GM12891 (cell line): ENCODE measurements around the gene ASB9.
"Not testable (repeated sequence)": the region's sequence is repeated elsewhere in the genome, so short reads cannot be mapped to it uniquely, and the experiment has no call there.

ENCODE experiments used
- DNase-seq: peaks from one replicate; pipeline ENCODE4 v3.0.0; 2011; ENCODE audit warnings: low spot score; ENCODE audit not compliant: insufficient read length
- FAIRE-seq: peaks from 2 replicates; lab custom pipeline; 2011; peaks lifted over from hg19 to GRCh38; lab: Jason Lieb, UNC
- PAX5 ChIP-seq: IDR thresholded peaks from 2 replicates; pipeline ENCODE4 v1.6.1; 2011; ENCODE audit warnings: low read length, moderate library complexity, mild to moderate bottlenecking; ENCODE audit not compliant: insufficient read depth, severe bottlenecking
- POLR2A ChIP-seq: IDR thresholded peaks from 2 replicates; pipeline ENCODE4 v1.6.1; 2011; ENCODE audit warnings: low read depth, low read length, control low read depth
- POLR2AphosphoS5 ChIP-seq: IDR thresholded peaks from 2 replicates; pipeline ENCODE4 v1.6.1; 2011; ENCODE audit warnings: low read depth, low read length, control low read depth
- POU2F2 ChIP-seq: IDR thresholded peaks from 2 replicates; pipeline ENCODE4 v1.6.1; 2011; ENCODE audit warnings: low read depth, mild to moderate bottlenecking, control low read depth, low read length, moderate library complexity
- SPI1 ChIP-seq: IDR thresholded peaks from 2 replicates; pipeline ENCODE4 v1.6.1; 2011; ENCODE audit warnings: low read depth, low read length, control low read depth
- TAF1 ChIP-seq: IDR thresholded peaks from 2 replicates; pipeline ENCODE4 v1.6.1; 2011; ENCODE audit warnings: low read depth, low read length, control low read depth

The ASB9 gene

GRCh38 chrX:15298201-15298600 is 28.3 kb upstream of the ASB9 start:
- DNase-seq: no peak
- TF ChIP-seq SPI1: no peak
- no peak for TF ChIP-seq POU2F2
- TF ChIP-seq PAX5: no peak
- TF ChIP-seq POLR2AphosphoS5: no peak
- TF ChIP-seq TAF1: no peak
- no peak for TF ChIP-seq POLR2A

GRCh38 chrX:15293451-15293850 is 23.6 kb upstream of the ASB9 start:
- FAIRE-seq (no peak), DNase-seq (no peak)
- TF ChIP-seq POLR2AphosphoS5 (no peak), POLR2A (no peak), TAF1 (no peak), SPI1 (no peak), PAX5 (no peak), POU2F2 (no peak)

More at GRCh38 chrX:15298201-15298600, 28.3 kb upstream of the ASB9 start:
- FAIRE-seq: no peak

- DNase-seq: no peak
- FAIRE-seq: no peak
- TF ChIP-seq PAX5 (no peak), POLR2AphosphoS5 (no peak), POU2F2 (no peak), POLR2A (no peak), TAF1 (no peak), SPI1 (no peak)
These were observed 23.0 kb upstream of the ASB9 start for GRCh38 chrX:15292861-15293260.

GRCh38 chrX:15277604-15278003 is 7.7 kb upstream of the ASB9 start:
- no peak for TF ChIP-seq POLR2A
- DNase-seq: no peak
- FAIRE-seq: no peak

- TF ChIP-seq POLR2A (no peak), TAF1 (no peak), POLR2AphosphoS5 (no peak), POU2F2 (no peak), PAX5 (no peak), SPI1 (no peak)
- no peak for DNase-seq
- no peak for FAIRE-seq
These were observed 5.1 kb upstream of the ASB9 start for GRCh38 chrX:15274946-15275345.

- not testable (repeated sequence) for FAIRE-seq, DNase-seq
These were observed 3.4 kb upstream of the ASB9 start for GRCh38 chrX:15273275-15273674.

- TF ChIP-seq POLR2AphosphoS5: no peak
- TF ChIP-seq POU2F2: no peak
- TF ChIP-seq POLR2A: no peak
- no peak for TF ChIP-seq SPI1
- no peak for TF ChIP-seq PAX5
- no peak for TF ChIP-seq TAF1
- DNase-seq (no peak), FAIRE-seq (no peak)
These were observed 1.9 kb upstream of the ASB9 start for GRCh38 chrX:15271757-15272156.

GRCh38 chrX:15269120-15269519 is 763 bp downstream of the ASB9 start:
- FAIRE-seq (no peak), DNase-seq (no peak)

GRCh38 chrX:15254852-15255251 is 15.0 kb downstream of the ASB9 start:
- FAIRE-seq: no peak
- no peak for DNase-seq
- no peak for TF ChIP-seq SPI1
- no peak for TF ChIP-seq TAF1
- no peak for TF ChIP-seq POLR2AphosphoS5
- no peak for TF ChIP-seq POU2F2
- no peak for TF ChIP-seq POLR2A
- TF ChIP-seq PAX5: no peak

More at GRCh38 chrX:15269120-15269519, 763 bp downstream of the ASB9 start:
- no peak for TF ChIP-seq POLR2AphosphoS5

- no peak for FAIRE-seq
- DNase-seq: no peak
- no peak for TF ChIP-seq SPI1
- no peak for TF ChIP-seq POU2F2
- no peak for TF ChIP-seq POLR2AphosphoS5
- no peak for TF ChIP-seq POLR2A
- TF ChIP-seq PAX5: no peak
- TF ChIP-seq TAF1: no peak
These were observed 24.0 kb downstream of the ASB9 start for GRCh38 chrX:15245896-15246295.

GRCh38 chrX:15244421-15244820 is 25.5 kb downstream of the ASB9 start:
- TF ChIP-seq POLR2A (no peak), POU2F2 (no peak), PAX5 (no peak), SPI1 (no peak), TAF1 (no peak), POLR2AphosphoS5 (no peak)
- DNase-seq (no peak), FAIRE-seq (no peak)
